Effector memory CD4-positive, alpha-beta T cell (primary cell): ENCODE data around the gene MYO3B.
"Not testable (repeated sequence)": the region's sequence is repeated elsewhere in the genome, so short reads cannot be mapped to it uniquely, and the experiment has no call there.

Source experiments
- DNase-seq, 3 donors: peaks; one replicate each; pipeline ENCODE4 v3.0.0-alpha.2; 2020
- H3K27ac ChIP-seq: 2 replicates; pipeline ENCODE4 v1.7.0; 2013; ENCODE audit warnings: mild to moderate bottlenecking, low read length, moderate library complexity; ENCODE audit not compliant: insufficient read depth, poor library complexity, severe bottlenecking
- H3K27me3 ChIP-seq: replicated peaks from 2 replicates; pipeline ENCODE4 v1.7.0; 2013; ENCODE audit warnings: mild to moderate bottlenecking, low read length; ENCODE audit not compliant: insufficient read depth, control insufficient read depth, poor library complexity, severe bottlenecking
- H3K36me3 ChIP-seq: 2 replicates; pipeline ENCODE4 v1.7.0; 2013; ENCODE audit warnings: mild to moderate bottlenecking, low read length, moderate library complexity; ENCODE audit not compliant: control insufficient read depth, insufficient read depth
- H3K4me1 ChIP-seq: 2 replicates; pipeline ENCODE4 v1.7.0; 2013; ENCODE audit warnings: low read length, mild to moderate bottlenecking; ENCODE audit not compliant: control insufficient read depth, insufficient read depth, poor library complexity, severe bottlenecking
- H3K4me3 ChIP-seq: 2 replicates; pipeline ENCODE4 v1.7.0; 2013; ENCODE audit warnings: low read length, low read depth, mild to moderate bottlenecking; ENCODE audit not compliant: insufficient read depth, poor library complexity, severe bottlenecking
- H3K9me3 ChIP-seq: 2 replicates; pipeline ENCODE4 v1.7.0; 2013; ENCODE audit warnings: mild to moderate bottlenecking, low read length, moderate library complexity; ENCODE audit not compliant: control insufficient read depth

The MYO3B gene

DNA sequence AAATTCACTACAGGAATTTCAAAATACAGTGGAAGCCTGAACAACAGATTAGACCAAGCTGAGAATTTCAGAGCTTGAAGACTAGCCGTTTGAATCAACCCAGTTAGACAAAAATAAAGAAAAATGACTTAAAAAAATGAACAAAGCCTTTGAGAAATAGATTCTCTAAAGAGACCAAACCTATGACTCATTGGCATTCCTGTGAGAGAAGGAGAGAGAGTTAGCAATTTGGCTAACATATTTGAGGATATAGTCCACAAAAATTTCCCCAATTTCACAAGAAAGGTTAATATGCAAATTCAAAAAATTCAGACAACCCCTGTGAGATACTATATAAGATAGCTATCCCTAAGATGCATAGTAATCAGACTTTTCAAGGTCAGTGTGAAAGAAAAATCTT lies 78.0 kb downstream of the MYO3B start:
- Histone ChIP-seq H3K27ac (no peak overlapping the region), H3K36me3 (no peaks in the 10 kb centered on the region), H3K4me3 (no peak overlapping the region), H3K9me3 (no peaks in the 10 kb centered on the region), H3K27me3 (no peaks in the 10 kb centered on the region), H3K4me1 (no peaks in the 10 kb centered on the region)
- DNase-seq = no peak

DNA sequence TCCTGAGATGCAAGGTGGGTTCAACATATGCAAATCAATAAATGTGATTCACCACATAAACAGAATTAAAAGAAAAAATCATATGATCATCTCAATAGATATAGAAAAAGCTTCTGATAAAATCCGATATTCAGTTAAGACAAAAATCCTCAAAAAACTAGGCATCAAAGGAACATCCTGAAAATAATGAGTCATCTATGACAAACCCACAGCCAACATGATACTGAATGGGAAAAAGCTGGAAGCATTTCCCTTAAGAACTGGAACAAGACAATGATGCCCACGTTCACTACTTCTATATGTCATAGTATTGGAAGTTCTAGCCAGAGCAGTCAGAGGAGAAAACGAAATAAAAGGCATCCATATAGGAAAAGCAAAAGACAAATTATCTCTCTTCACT lies 80.4 kb downstream of the MYO3B start:
- no peaks in the 10 kb centered on the region for H3K36me3 ChIP-seq
- no peak for DNase-seq
- no peaks in the 10 kb centered on the region for H3K9me3 ChIP-seq
- H3K4me3 ChIP-seq = no peak overlapping the region
- H3K4me1 ChIP-seq = no peaks in the 10 kb centered on the region
- H3K27me3 ChIP-seq = no peaks in the 10 kb centered on the region
- no peak overlapping the region for H3K27ac ChIP-seq

DNA sequence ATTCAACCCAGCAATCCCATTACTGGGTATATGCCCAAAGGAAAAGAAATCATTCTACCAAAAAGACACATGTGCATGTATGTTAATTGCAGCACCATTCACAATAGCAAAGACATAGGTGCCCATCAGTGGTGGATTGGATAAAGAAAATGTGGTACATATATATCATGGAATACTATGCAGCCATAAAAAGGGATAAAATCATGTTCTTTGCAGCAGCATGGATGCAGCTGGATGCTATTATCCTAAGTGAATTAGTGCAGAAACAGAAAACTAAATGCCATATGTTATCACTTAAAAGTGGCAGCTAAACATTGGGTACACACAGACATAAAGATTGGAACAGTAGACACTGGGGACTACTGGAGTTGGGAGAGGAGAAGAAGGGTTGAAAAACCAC lies 82.2 kb downstream of the MYO3B start:
- H3K36me3 ChIP-seq = no peaks in the 10 kb centered on the region
- H3K4me1 ChIP-seq = no peaks in the 10 kb centered on the region
- no peaks in the 10 kb centered on the region for H3K9me3 ChIP-seq
- H3K4me3 ChIP-seq = no peak overlapping the region
- no peak for DNase-seq
- no peaks in the 10 kb centered on the region for H3K27me3 ChIP-seq
- no peak overlapping the region for H3K27ac ChIP-seq

DNA sequence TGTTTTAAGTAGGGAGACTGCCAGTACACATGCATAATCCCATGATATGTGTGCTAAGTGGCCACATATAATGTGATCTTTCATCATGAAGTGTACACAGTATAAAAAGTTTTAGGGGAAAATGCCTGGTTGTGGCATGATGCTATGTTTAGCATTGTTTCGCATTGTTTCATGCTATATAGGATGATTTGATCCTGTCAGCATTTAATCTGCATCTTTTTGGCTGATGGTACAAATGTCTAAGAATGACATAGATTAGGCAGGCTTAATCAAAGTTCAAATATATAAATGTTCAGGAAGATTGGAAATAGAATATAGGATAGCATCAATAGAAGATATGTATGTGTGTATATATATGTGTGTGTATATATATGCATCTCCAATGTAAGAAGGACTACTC lies 83.6 kb downstream of the MYO3B start:
- H3K9me3 ChIP-seq = no peaks in the 10 kb centered on the region
- H3K36me3 ChIP-seq = no peaks in the 10 kb centered on the region
- H3K27me3 ChIP-seq = no peaks in the 10 kb centered on the region
- H3K27ac ChIP-seq = no peak overlapping the region
- H3K4me3 ChIP-seq = no peak overlapping the region
- DNase-seq = no peak
- no peaks in the 10 kb centered on the region for H3K4me1 ChIP-seq

DNA sequence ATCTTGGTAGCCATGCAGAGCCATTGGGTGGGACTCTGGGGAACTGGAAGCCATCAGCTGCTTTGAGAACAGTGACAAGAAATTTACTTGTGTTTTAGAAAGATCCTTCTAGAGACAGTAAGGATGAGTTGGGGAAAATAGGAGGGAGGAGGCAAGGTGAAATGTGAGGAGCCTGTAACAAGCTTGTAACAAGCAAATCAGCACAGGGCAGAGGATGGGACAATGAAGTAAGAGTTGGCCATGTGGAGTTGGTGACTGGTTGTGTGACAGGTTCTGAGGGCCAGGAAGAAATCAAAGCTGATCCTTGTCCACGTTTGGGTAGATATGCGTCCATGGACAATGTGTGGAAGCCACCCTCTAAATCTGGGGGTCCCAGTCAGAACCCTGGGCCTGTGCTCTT lies 84.4 kb downstream of the MYO3B start:
- Histone ChIP-seq H3K4me1 (no peaks in the 10 kb centered on the region), H3K9me3 (no peaks in the 10 kb centered on the region), H3K27me3 (no peaks in the 10 kb centered on the region), H3K27ac (no peak overlapping the region), H3K4me3 (no peak overlapping the region), H3K36me3 (no peaks in the 10 kb centered on the region)
- no peak for DNase-seq

DNA sequence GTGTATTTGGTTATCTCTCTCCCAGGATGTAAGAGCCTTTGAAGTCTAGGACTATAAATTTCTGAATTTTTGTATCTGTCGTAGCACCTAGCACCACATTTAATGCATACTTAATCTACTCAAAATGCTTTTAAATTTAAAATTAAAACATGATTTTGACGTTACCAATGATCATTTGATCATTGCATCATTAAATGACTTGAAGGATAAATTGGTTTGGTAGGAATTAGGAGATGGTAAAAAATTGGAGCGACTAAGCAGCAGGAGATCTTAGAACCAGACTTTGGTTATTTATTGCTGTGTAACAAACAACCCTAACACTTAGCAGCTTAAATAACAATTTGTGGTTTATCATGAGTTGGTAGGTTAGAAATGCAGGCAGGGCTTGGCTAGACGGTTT lies 84.9 kb downstream of the MYO3B start:
- H3K4me1 ChIP-seq = no peaks in the 10 kb centered on the region
- no peaks in the 10 kb centered on the region for H3K36me3 ChIP-seq
- DNase-seq = no peak
- H3K27ac ChIP-seq = no peak overlapping the region
- no peak overlapping the region for H3K4me3 ChIP-seq
- no peaks in the 10 kb centered on the region for H3K9me3 ChIP-seq
- no peaks in the 10 kb centered on the region for H3K27me3 ChIP-seq

DNA sequence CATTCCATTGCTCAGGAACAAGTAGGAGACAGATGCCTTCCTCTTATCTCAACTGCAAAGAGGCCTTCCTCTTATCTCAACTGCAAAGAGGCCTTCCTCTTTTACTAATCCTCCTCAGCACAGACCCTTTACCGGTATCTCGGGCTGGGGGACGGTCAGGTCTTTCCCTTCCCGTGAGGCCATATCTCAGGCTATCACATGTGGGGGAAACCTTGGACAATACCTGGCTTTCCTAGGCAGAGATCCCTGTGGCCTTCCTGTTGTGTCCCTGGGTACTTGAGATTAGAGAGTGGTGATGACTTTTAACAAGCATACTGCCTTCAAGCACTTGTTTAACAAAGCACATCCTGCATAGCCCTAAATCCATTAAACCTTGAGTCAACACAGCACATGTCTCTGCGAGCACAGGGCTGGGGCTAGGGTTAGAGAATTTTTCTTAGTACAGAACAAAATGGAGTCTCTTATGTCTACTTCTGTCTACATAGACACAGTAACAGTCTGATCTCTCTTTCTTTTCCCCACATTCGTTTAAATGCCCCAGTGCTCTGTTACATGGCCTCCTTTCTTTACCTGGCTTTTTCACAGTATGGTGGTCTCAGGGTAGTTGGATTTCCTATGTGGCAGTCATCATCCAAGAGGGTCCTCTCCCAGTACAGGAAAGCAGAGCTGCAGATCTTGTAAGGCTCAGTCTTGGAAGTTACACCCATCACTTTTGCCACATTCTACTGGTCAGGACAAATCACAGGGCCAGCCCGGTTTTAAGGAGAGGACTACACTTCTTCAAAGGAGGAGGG lies 86.0 kb downstream of the MYO3B start:
- H3K9me3 ChIP-seq, H3K4me1 ChIP-seq, H3K27ac ChIP-seq, DNase-seq, H3K36me3 ChIP-seq, H3K4me3 ChIP-seq, H3K27me3 ChIP-seq: not testable (repeated sequence)

DNA sequence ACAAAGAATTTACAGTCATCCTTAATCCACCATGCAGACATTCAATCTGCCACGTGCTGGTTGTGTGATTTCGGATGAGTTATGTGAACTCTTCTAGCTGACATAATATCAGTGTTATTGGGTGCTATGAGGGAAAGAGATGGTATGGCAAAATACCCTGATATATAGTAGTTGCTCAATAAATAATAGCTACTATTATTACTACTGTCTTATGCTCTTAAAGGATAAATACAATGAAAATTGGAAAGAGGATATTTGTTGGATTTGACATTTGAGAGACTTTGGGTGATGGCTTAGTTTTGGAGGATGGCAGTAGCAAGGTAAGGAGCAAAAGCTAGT lies 86.5 kb downstream of the MYO3B start:
- Histone ChIP-seq H3K4me1 (no peaks in the 10 kb centered on the region), H3K4me3 (no peak overlapping the region), H3K36me3 (no peaks in the 10 kb centered on the region), H3K27me3 (no peaks in the 10 kb centered on the region), H3K27ac (no peak overlapping the region), H3K9me3 (no peaks in the 10 kb centered on the region)
- DNase-seq = no peak

DNA sequence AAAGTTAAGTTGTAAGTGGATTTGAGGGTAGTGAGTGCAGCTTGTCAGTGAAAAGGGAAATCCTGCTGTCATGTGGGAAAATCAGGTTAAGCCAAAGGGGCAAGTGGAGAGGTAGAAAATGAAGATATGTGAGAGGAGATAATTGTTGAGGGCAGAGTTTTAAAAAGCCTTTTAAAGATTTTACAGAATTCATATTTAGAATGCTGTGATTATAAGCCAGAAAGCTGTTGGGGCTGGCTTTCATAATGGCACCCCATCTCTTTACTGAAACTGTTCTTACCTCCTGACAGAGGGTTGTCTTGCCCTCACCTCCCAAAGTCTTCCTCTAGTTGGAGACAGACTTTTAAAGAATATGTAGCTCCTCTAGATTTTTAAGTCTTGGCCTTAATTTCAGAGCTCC lies 86.9 kb downstream of the MYO3B start:
- Histone ChIP-seq H3K4me1 (no peaks in the 10 kb centered on the region), H3K36me3 (no peaks in the 10 kb centered on the region), H3K4me3 (no peak overlapping the region), H3K9me3 (no peaks in the 10 kb centered on the region), H3K27me3 (no peaks in the 10 kb centered on the region), H3K27ac (no peak overlapping the region)
- no peak for DNase-seq

DNA sequence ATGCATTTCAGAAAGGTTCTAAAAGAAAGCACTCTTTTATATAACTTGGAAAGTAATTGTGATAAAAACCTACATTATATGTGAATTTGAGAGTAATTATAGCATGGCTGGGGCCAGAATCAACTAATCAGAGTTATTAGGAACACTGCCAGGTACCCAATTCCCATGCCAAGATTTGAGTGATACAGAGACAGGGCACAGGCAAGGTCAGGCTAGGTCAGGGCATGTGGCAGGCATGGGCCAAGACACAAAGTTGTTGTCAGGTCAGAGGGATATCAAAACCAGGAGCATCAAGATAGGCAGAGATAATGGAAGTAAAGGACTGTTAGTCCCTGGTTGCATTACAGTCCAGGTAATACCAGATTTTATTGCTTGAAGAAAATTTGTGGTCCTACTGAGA lies 87.4 kb downstream of the MYO3B start:
- Histone ChIP-seq H3K27ac (no peak overlapping the region), H3K36me3 (no peaks in the 10 kb centered on the region), H3K4me3 (no peak overlapping the region), H3K27me3 (no peaks in the 10 kb centered on the region), H3K9me3 (no peaks in the 10 kb centered on the region), H3K4me1 (no peaks in the 10 kb centered on the region)
- no peak for DNase-seq
